NCI-H524 treated with DMSO at 0.1 percent for 48 hours (cell line): ENCODE results near the gene AIP.
"Not testable (repeated sequence)": the region's sequence is repeated elsewhere in the genome, so short reads cannot be mapped to it uniquely, and the experiment has no call there.

ENCODE experiments used
- DNase-seq: peaks from one replicate; lab custom pipeline; 2025; lab: John Stamatoyannopoulos, UW

The AIP gene

DNA sequence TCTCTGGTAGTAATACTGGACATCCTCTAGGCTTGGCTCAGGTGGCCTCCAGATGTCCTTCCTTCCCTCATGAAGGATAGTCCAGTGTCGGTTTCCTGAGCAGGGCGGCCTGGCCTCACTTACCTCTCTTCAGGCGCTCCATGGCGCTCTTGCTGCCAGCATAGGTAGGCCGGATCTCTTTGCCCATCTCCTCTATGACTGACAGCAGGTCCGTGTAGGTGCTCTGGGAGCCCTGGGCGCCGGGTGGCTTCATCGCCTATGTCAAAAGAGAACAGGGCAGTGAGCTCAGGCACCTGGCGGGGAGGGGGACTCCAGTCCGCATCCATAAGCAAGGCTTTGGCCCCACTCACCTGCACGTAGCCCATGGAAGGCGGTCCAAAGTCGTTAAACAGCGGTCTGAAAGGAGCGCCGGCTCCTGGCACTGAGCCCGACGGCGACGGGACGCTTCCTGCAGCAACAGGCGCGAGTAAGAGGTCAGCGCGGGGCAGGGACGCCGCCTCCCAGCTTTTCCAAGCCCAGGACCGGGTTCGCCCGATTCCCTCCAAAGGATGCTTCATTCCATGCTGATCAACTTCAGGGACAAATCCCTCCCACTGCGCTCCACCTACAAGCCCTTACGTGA lies 24.5 kb downstream of the AIP start:
- DNase-seq, result no peak

DNA sequence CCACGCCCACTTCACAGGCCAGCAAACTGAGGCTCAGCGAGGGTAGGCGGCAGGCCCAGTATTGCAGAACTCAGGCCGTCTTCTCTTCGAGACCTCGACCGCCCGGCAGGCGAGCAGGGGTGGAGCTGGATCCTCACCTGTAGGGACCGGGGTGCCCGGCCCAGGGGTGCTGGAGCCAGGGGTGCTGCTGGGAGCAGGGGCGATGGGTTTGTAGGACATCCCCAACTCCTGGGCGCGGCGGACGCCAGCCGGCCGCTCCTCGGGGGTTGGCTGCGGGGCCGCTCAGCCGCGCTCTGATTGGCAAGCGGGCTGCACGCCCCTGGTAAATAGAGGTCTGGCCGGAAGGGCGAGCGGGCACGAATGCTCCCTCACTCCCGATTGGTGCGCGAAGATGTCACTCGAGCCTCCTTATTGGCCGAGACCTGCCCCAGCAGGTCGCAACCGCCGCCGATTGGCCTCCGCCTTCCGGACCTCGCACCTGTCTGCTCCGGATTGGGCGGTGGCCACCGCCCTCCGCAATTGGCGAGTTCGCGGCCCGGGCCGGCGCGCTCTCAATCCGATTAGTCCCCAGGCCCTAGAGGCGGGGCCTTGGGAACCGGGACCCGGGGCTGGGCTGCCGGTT lies 25.1 kb downstream of the AIP start, which contains the start of gene CDK2AP2:
Gene CDK2AP2 (minus strand): TSS at position 299 of the 622 bp plus-strand sequence. CDS start 80 bp downstream, at position 219.
- peak; percentile 89 for DNase-seq

DNA sequence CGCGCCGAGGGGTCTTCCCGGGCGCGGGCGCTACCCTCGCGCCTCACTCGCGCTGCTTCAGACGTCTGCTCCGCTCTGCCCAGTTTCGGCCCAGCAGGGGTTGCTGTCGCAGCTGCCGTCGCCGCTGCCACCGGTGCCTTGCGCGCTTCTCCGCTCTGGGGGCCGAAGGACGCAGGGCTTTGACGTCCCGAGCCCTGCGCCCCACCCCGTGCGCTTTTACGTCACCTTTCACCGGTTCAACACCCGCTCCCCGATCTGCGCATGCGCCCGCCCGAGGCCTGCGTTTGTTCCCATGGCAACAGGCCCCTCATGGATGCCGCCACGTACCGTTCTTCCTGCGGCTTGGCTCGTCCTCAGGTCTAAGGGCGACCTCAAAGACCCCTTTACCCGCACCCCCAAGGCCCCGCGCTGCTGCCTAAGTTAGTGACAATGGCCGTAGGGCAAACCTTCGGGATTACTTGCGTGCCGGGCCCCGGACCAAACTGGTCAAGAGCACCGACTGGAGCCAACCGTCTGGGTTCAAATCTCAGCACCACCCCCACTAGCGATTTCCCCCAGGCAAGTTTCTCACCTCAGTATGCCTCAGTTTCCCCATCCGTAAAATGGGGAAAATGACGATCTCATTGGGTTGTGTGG lies 25.8 kb downstream of the AIP start:
- DNase-seq, result peak; percentile 81

DNA sequence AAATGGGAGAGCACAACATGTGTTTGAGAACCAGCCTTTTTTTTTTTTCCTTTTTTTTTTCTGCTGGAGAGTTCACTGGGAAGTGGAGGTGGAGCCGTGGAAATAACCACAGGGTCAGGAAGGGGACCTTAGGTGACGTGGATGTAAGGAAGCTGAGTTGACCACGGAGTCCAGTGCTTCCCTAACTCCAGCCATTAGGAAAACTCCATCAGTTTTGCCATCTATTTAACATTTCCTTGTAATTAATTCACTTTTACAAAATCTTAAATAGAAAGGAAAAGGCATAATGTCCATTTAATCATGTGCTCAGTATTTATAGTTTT lies 27.2 kb downstream of the AIP start:
- no peak for DNase-seq

DNA sequence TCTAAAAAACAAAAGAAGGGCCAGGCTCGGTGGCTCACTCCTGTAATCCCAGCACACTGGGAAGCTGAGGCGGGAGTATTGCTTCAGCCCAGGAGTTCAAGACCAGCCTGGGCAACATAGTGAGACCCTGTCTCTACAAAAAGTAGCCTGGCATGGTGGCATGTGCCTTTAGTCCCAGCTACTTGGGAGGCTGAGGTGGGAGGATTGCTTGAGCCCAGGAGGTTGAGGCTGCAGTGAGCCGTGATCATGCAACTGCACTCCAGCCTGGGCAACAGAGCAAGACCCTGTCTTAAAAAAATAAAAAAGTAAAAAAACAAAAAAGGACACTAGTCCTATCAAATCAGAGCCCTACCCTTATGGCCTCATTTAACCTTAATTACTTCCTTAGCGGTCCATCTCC lies 28.7 kb downstream of the AIP start:
- DNase-seq, result not testable (repeated sequence)

DNA sequence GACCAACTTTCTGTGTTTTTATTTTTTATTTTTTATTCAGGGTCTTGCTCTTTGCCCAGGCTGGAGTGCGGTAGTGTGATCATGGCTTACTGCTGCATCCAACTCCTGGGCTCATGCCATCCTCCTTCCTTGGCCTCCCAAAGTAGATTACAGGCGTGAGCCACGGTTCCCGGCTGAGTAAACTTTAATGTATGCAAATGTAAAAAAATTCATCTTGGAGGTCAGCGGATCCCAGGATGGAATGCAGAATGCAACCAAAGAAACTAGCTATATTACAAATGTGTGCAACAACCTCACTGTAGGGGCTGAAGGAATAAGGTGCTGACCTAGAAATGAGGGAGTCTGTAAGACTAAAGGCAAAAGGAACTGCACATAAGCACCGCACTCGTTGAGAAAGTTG lies 31.3 kb downstream of the AIP start:
- DNase-seq, result no peak

DNA sequence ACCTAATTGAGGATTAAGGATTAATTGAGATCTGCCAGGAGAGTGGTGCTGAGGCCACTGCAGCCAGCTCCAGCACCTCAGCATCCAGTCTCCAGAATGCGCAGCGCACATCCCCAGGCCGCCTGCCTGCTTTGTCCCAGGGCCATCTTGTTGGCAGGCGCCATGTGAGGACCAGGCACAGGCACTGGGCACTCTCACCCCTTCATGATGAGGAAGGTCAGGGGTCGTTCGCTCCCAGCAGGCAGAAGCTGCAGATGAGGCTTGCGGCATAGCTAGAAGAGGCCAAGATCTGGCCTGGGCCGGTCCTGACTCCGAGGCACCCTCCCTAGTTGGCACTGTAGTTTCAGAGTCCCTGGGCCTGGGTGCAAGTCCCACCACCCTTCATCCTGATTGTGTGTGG lies 34.0 kb downstream of the AIP start:
- no peak for DNase-seq

DNA sequence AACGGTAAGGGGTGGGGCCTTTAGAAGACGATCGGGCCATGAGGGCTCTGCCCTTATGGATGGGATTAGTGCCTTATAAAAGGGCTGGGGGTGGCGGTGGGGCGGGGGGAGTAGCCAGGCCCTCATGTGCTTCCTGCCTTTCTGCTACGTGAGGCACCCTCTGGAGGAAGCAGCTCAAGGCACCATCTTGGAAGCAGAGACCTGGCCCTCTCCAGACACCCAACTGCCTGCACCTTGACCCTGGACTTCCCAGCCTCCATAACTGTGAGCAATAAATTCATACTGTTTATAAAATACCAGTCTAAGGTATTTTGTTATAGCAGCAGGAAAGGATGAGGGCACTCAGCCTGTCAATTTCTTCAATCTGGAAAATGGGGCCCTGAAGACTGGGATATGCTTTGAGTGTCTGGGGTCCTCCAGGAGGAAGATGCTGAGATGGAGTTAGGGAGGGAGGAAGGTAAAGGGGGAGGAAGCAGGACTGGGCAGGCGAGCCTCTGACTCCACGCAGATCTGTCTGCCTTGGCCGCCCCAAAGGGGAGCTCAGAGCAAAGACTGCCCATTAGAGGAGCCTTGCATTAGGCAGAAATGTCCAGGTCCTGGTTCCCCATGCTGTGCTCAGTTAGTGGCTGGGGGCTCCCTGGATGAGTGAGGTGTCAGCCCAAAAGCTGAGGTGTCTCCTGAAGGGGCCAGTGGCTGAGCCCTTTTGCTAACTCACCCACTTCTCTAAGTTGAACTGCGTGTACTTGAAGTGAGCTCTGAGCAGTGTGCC lies 35.1 kb downstream of the AIP start:
- no peak for DNase-seq

DNA sequence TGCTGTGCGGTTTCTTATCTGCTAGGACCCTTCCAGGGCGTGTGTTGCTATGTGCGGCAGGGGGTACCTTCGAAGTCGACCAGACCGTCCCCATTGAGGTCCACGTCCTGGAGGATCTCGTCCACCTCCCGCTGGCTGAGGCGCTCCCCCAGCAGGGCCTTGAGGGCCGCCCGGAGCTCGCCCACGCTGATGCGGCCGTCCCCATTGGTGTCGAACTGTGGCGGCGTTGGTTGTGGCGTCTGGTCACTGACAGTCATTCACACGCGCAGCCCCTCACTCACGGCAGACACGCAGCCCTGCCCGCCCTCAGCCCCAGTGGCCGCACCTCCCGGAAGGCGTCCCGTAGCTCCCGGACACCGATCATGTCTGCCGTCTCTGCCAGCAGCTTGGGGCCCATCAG lies 36.9 kb downstream of the AIP start:
- no peak for DNase-seq

DNA sequence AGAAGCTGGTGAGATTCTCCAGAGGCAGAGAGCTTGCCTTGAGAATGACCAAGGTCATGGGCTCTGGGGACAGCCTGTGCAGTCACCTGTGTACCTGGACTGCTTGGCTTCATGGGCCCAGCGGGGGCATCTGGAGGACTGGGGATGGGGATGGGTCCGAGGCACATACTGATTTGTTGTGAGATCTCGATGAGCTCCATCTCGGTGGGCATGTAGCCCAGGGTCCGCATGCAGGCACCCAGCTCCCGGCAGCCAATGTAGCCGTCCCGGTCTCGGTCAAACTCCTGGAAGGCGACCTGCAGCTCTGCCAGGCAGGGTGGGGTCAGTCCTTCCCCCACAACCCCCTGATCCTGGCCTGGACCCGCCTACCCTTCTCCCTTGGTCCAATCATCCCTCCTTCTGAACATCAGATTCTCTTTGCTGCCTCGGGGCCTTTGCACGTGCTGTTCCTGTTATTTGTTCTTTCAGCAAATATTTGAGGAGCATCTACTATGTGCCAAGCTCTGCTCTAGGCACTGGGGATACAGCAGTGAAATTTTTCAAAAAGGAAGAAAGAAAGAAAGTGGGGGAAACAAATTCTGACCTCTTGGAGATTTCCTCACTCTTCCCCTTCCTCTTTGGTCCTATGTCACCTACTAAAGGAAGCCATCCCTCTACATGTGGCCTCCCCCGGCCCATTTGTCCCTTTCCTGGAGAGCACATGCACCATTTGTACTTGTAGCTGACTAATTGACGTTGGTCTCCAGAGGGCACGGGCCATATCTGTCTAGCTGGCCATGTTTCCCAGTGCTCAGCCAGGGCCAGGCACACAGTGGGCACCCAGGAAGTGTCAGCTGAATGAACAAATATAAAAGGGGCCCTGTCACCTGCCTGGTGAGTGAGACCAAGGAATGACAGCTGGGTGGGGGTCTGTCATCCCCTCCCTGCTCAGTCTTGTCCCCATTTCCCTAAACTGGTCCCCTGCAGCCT lies 38.3 kb downstream of the AIP start:
- DNase-seq, result no peak

DNA sequence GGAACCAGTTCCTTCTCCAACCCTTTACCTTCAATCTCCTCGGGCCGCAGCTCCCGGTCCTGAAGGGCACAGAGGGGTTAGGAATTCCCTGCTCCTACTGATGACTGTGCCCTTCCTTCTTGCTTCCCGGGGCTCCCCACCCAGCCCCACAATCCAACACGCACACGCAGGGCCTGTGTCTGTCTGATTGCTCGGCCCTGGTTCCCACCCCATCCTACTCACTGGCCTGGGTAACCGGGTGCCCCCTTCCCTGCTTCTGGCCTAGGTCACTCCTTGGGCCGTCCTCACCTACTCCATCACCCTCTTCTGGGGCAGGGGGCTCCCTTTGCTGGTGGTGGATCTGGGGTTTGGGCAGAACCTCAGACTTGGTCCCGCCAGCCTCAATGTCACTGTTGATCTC lies 39.1 kb downstream of the AIP start:
- DNase-seq, result no peak

DNA sequence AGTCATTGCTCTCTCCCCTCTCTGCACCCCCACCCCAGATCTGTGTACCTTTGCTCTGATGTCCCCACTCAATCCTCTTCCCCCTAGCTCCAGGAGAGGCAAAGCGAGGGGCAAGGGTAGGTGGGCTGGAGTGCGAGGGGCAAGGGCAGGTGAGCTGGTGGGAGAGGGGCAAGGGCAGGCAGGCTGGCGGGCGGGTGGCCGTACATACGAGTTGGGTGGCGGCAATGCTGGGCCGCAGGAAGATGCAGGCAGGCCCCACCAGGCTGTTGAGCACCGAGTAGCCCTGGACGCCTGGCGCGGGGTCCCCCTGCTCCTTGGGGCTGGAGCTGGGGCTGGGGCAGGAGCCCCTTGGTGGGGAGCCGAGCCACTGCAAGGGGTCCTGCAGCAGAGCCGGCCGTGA lies 39.5 kb downstream of the AIP start:
- no peak for DNase-seq

DNA sequence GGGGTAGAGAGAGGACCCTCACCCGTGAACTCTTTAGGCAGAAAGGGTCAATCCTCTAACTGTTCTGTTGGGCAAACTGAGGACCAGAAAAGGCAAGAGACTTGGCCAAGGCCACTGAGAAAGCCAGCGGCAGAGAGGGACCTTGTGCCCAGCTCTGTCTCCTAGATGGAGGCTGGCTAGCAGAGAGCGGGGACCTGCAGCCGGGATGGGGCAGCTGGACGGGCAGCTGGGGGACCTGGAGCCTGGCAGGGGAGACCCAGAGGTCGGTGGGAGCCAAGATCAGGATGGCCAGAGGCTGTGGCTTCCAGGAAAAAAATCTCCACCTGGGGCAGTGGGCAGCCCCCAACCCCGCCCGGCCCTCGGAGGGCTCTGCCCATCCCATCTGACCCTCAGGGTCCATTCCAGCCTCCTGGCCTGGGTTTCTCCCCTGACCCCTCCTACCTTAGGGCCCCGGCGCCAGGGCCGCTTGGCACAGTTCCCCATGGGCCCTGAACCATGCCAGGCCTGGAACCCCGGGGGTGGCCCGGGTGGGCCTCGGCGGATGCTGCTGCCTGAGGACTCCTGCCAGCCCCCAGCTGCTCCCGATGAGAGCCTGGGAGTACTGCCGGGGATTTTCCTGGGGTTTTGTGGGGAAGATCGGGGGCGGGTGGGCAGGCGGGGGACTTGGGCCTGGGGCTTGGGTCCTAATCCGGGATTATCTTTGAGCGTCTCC lies 40.2 kb downstream of the AIP start, which contains the start of gene CABP2:
Gene CABP2 (minus strand): TSS at position 603 of the 712 bp plus-strand sequence. CDS start 120 bp downstream, at position 483.
- no peak for DNase-seq

DNA sequence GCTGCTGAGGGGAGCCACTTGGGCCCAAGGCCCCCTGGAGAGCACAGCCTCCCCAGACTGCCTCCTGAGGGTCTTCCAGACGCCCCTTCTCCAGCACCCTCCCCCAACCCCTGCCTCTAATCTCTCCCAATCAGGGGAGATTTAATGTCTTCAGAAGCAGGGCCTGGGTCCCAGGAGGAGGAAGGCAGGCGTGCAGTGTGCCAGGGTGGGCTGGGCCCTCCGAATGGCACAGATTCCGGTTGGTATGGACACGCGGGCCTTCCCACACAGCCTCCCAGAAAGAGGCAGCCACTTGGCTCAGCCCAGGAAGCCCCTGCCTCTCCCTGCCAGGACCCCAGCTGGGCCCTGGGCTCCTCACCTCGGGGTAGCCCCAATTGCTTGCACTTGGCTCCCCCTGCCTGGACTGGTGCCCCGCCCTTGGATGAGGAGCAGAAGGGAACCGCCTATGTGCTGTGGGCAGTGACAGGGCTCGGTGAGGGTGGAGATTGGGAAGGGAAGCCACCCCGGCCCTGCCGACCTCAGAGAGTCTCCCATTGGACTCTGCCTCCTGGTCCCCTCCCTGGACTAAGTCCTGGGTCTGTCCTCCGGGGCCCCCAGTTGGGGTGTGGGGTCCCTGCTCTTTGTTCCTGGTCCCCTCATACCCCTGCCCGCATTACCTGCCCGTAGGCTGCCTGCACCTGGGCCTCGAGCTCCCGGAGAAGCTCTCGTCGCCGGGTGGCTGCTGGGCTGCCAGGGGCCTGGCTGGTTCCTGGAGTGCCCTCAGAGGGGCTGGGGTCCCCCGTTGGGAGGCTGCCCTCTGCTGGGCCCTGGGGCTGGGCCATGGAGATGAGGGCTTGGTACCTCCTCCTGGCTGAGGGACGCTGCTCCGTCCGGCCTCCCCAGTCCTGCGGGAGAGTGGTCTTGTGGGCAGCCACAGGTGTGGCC lies 41.0 kb downstream of the AIP start:
- no peak for DNase-seq

DNA sequence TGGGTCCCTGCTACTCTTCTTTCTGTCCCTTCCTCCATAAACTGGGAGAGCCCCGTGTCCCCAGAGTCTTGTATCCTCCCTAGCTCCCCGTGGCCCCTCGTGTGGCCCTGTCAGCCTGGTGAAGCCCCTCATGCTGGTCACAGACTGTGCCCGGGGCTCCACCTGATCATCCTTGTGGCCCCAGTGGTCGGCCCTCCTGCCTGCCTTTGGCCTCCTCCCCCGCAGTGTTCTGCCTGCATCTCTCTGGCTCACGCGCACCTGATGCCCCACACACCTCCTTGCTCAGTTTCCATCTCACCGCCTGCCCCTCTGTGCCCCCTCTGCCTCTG lies 41.6 kb downstream of the AIP start:
- DNase-seq, result no peak

DNA sequence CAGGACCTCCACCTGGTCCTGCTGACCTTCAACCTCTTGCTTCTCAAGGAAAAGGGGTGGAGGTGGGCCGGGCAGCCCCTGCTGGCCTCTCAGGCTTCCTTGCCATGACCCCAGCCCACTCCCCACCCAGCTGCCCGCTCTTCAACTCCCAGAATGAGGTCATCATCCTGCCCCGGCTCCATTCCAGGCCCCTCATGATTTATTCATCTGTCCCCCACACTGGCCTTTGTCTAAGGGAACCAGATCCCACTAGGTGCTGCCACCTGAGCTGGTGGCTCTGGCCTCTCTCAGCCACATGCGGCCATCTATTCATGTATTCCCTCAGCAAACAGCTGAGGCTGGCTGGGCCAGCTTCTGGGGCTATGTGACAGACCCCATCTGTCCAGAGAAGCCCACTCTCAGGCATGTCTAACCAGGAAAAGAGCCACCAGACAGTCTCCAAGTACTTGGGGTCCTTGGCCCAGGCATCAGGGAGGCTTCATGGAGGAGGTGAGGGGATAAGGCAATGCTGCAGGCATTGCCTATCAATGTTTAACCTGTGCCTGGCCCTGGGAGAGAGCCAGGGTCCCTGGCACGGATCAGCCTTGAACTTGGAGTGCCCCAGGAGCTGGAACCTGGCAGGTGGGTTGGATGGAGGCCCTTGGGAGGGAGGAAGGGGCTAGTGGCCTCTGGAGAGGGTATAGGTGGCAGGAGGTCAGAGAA lies 42.6 kb downstream of the AIP start:
- DNase-seq, result no peak

DNA sequence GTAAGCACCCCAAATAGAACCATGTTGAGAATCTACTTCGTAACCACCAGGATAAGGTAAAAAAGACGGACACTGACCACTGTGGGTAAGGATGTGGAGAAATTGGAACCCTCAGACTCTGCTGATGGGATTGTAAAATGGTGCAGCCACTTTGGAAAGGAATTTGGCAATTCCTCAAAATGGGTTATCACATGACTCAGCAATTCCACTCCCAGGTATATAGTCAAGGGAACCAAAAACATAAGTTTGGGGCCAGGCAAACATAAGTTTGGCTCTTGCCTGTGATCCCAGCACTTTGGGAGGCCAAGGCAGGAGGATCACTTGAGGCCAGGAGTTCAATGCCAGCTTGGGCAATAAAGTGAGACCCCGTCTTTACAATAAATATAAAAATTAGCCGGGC lies 45.5 kb downstream of the AIP start:
- DNase-seq, result no peak

DNA sequence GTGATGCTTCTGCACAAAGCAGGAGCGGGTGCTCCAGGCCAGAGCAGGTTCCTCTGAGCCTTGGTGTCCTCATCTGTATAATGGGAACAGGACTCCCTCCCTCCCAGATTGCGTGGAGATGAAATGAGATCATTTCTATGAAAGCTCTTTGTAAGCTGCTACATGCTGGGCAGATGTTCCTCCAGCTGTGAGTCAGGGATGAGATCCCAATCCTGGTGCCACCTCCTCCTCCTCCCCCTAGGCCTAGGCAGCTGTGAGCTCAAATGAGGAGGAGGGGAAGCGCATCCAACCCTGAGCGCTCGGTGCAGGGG lies 47.4 kb downstream of the AIP start:
- no peak for DNase-seq

DNA sequence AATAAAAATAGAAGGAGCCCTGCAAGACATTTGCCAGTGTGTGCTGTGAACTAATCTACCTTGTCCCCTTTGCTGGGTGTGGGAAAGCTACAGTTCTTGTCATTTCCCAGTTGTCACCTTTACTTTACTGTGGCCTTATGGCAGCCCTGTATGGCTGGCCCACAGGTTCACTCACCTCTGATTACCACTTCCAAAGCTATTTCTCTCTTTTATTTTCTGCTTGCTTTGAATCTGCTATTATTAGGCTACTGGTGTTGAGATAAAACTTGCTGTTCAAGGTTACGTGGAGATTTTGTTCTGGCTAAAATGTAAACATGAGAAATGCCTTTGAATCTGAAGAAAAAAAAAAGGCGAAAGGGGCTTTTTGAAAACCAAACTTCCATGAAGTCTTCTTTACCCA lies 50.1 kb downstream of the AIP start:
- no peak for DNase-seq
